Measurements from ENCODE around the gene MYH2.
"Not testable (repeated sequence)": the region's sequence is repeated elsewhere in the genome, so short reads cannot be mapped to it uniquely, and the experiment has no call there.

The MYH2 gene

DNA sequence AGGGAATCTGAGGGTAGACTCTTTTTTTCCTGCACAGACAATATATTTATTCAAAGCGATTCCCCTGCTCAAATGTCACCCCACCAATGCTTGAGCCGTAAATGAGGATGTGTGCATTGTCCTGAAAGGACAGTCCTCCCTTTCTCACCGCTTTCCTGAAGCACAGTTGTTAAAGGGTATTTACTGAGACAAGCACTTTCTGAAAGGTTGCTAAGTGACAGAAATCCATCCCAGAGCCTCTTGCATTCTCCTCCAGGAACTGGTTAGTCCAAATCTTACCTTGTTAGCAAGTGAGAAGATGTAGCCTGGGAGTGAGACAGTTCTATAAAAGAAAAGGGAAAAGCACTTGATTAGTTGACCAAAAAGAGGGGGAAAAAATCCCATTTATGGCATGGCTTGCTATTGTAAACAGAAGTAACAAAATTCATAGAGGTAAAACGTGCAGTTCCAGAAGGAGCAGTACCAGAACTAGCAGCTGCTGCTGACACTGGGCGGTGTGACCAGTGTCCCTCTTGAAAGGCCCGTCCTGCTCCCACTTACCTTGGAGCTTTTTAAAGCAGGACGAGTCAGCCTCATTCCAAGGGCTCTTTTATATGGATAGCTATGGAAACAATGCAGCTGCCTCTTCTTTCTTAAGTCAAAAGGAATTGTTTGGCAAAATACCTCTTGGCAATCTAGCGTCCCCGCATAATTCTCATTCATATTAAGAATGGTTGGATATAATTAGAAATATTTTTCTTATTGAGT, at the start of gene MYH2:
Gene MYH2, minus strand, starts transcription at position 563 of the 747 bp plus-strand sequence. CDS start 1,738 bp downstream, outside the sequence.
- DNase-seq (ENCODE audit: low spot score), result no peak

GRCh38 chr17:10598621-10599020, 49.2 kb upstream of the MYH2 start:
- no peak for DNase-seq (ENCODE audit: low spot score)

- no peak for DNase-seq (ENCODE audit: low spot score)
These were observed 40.2 kb upstream of the MYH2 start for GRCh38 chr17:10589553-10590145.

- no peak for DNase-seq (ENCODE audit: low spot score)
These were observed 36.1 kb upstream of the MYH2 start for GRCh38 chr17:10585529-10585928.

DNA sequence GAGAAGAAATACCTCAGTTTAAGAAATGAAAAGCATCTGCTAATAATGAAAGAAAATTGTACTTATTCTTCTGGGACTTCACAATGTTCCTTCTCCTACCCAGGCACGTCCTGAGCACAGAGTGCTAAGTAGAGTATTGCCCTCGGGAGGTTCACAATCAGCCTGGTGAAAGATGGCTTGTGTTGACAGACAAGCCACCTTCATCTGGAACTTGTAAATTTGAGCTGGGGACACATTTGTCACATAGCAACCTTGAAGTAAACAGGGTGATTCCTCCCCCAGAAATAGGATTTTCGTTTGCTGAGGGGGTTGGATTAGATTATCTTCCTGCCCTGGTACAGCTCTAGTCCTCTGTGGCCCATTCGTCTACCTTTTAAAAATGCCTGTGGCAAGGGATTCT, 34.4 kb upstream of the MYH2 start:
- no peak for DNase-seq (ENCODE audit: low spot score)

GRCh38 chr17:10579270-10579669, 29.8 kb upstream of the MYH2 start:
- no peak for DNase-seq (ENCODE audit: low spot score)

DNA sequence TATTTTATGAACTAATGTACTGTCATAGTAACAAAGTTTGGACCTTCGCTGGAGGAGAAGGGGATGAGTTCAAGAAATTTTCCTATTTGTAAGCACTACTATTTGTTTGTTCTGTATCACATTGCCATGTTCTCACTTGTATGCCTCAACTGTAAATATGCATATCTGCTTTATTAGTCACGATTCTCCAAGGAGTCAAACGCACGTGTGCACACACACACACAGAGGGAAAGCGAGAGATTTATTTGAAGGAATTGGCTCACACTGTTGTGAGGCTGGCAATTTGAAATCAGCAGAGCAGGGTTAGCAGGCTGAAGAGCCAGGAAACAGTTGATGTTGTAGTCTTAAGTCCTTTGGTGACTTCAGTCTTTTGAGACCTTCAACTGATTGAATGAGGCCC, 24.9 kb upstream of the MYH2 start:
- DNase-seq (ENCODE audit: low spot score), result peak; percentile 3

GRCh38 chr17:10563991-10564660, 14.7 kb upstream of the MYH2 start:
- DNase-seq (ENCODE audit: low spot score), result no peak

- no peak for DNase-seq (ENCODE audit: low spot score)
These were observed 8.6 kb upstream of the MYH2 start for GRCh38 chr17:10558049-10558448.

GRCh38 chr17:10557422-10557821, 8.0 kb upstream of the MYH2 start:
- DNase-seq (ENCODE audit: low spot score), result no peak

- DNase-seq (ENCODE audit: low spot score), result no peak
These were observed 7.0 kb upstream of the MYH2 start for GRCh38 chr17:10556301-10557005.

- DNase-seq (ENCODE audit: low spot score), result no peak
These were observed 556 bp upstream of the MYH2 start for GRCh38 chr17:10550014-10550413.

- DNase-seq (ENCODE audit: low spot score), result no peak
These were observed 2.1 kb downstream of the MYH2 start for GRCh38 chr17:10547351-10547750.

- not testable (repeated sequence) for DNase-seq (ENCODE audit: low spot score)
These were observed 6.0 kb downstream of the MYH2 start for GRCh38 chr17:10543486-10543885.

DNA sequence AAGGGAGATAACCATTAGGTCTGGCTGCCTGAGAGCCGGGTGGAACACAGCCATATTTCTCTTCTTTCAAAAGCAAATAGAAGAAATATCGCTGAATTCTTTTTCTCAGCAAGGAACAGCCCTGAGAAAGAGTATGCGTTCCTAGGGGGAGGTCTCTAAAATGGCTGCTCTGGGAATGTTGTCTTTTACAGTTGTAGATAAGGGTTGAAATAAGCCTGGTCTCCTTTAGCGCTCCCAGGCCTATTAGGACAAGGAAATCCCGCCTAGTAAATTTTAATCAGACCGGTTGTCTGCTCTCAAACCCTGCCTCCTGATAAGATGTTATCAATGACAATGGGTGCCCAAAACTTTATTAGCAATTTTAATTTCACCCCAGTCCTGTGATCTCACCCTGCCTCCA, 8.3 kb downstream of the MYH2 start:
- DNase-seq (ENCODE audit: low spot score), result not testable (repeated sequence)

GRCh38 chr17:10532026-10532425, 17.4 kb downstream of the MYH2 start:
- no peak for DNase-seq (ENCODE audit: low spot score)

DNA sequence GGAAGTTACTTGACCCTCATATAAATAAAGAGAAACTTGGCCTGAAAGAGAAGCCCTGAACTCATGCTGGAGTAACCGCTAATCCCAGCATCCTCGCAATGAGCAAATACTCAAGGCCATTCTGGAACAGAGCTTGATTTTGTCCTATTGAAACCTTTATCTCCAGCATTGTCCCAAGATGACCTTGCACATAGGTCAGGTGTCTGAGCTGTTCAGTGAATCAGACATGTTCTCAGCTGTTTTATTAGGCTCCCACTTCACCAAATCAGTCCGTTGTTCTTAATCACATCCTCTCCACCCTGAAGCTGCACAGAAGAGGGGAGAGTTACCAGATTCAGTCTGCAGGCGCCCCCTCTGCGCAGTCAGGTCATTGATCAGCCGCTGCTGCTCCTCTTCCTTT, 22.0 kb downstream of the MYH2 start:
- DNase-seq (ENCODE audit: low spot score), result no peak

DNA sequence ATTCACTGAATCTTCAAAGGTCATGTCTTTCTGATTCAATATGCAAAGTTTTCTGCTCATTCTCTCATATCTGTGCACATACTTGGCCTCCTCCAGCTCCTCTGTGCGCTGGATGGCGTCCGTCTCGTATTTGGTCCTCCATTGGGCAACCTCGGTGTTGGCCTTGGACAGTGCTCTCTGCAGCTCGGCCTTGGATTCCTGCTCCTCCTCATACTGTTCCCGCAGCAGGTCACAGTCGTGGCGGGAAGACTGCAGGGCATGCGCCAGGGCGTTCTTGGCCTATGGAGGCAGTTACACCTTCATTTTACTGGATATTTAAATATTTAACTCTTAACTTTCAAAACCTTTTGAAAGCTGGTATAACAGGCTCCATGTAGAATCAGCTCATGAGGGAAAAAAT, 22.9 kb downstream of the MYH2 start:
- DNase-seq (ENCODE audit: low spot score), result no peak

DNA sequence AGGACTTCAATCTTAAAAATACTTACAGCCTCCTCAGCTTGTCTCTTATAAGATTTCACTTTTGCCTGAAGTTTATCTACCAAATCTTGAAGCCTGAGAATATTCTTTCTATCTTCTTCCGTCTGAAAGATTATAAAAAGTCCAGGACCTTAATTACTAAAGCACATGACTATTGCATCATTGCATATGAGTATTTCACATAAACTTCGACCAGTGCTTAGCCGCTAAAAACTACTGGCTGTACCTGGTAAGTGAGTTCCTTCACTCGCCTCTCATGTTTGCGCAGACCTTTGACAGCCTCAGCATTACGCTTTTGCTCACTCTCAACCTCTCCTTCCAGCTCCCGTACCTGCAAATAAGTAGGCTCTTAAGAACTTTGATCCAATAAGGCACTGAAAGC, 26.4 kb downstream of the MYH2 start:
- DNase-seq (ENCODE audit: low spot score), result no peak

DNA sequence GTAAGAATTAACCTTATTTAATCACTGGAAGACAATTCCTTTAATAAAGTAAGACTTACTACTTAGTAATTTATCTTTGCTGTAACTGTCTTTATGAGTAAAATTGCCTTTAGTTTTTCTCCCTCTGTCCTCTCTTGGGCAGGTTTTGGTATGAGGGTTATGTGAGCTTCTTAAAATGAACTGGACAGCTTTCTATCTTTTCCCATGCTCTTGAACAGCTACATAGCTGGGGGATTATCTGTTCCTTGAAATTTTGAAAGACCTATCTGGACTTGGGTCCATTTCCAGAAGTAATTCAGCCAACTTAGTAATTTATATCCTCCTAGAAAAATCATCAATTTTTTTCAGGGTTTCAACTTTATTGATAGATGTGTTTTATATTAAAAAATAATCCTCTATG, 27.5 kb downstream of the MYH2 start:
- no peak for DNase-seq (ENCODE audit: low spot score)

DNA sequence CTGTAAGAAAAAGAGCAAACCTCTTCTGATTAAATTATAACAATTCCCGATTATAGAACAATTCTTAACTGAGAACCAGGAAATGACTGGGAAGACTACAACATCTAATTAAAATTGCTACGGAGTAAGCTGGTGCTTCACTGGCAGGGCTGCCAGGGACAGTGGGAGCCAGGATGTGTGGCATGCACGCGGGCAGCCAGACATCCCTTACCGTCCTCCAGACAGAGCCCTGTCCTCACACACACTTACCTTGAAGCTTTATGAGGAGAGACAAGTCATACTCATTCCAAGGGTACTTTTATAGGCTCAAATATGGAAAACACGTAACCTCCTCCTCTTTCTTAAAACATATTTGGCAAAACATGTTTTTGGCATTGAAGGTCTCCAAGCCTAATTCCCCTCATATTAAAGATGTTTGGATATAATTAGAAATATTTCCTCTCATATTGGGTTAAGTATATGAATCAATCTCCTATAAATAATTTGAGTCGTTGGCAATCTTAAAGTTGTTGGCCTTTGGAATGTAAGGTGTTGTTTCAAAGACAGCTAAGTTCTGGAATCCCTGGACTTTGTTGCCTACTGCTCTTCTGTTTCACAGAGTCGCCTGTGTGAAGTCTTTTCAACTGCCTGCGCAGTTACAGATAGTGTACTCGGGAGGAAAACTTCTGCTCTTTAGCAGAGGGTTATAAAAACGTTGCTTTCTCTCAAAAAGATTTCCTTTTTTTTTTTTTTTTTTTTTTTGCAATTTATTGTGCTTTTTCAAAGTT, 31.0 kb downstream of the MYH2 start, which contains the start of gene MYH1:
Gene MYH1, minus strand, starts transcription at position 272 of the 767 bp plus-strand sequence. CDS start 1,900 bp downstream, outside the sequence.
- DNase-seq (ENCODE audit: low spot score), result no peak

GRCh38 chr17:10516638-10517037, 32.8 kb downstream of the MYH2 start:
- DNase-seq (ENCODE audit: low spot score), result no peak
